ENCODE data around the gene SRSF5. TPM values are rescaled to one million over a fixed set of nuclear protein-coding genes. Genes with fewer than 3 reads are reported as not detected.

The SRSF5 gene
- total RNA-seq, 2 experiments from 2014 or later = 1,437 to 1,479 TPM

GRCh38 chr14:69771136-69771535, 4.2 kb downstream of the SRSF5 start:
- peak overlapping the region; percentile 100 for H3K4me3 Mint-ChIP-seq
- H3K27me3 Mint-ChIP-seq = no peaks in the 10 kb centered on the region
- H3K36me3 Mint-ChIP-seq (ENCODE audit: low read depth) = peaks cover 98% of the 10 kb centered on the region
- peaks cover 95% of the 10 kb centered on the region for H3K4me1 Mint-ChIP-seq (ENCODE audit: low read depth)
- no peak for TF ChIP-seq CTCF (IDR thresholded peaks at IDR 0.05)
- no peak overlapping the region for H3K27ac ChIP-seq (ENCODE audit: low read depth in 1 of 2, low read length in 2 of 2)
- H3K4me1 ChIP-seq (ENCODE audit: insufficient read depth, low read length) = peaks cover 54% of the 10 kb centered on the region
- peak overlapping the region; percentile 64 for H3K27ac Mint-ChIP-seq
- POLR2A ChIA-PET = interaction anchor here (0.6 kb wide), 1 partner anchor 620 kb away, joined by 4 read pairs; no protein-coding TSS in a partner anchor
- peaks cover 80% of the 10 kb centered on the region for H3K36me3 ChIP-seq (ENCODE audit: insufficient read depth, low read length)
- no peaks in the 10 kb centered on the region for H3K27me3 ChIP-seq (ENCODE audit: control insufficient read depth in 1 of 2, insufficient read depth in 2 of 2, low read length in 2 of 2)
- H3K9me3 Mint-ChIP-seq = no peaks in the 10 kb centered on the region
- no peaks in the 10 kb centered on the region for H3K9me3 ChIP-seq (ENCODE audit: control insufficient read depth in 1 of 2, insufficient read depth in 1 of 2, low read length in 2 of 2)
- ATAC-seq (ENCODE audit: poor library complexity) = no peak
- DNase-seq = no peak
- CTCF ChIA-PET = no interaction called here
- H3K4me3 ChIP-seq (ENCODE audit: low read length) = no peak overlapping the region
- intact Hi-C loops (cut with DNase I, micrococcal nuclease) = no loop called here

- Mint-ChIP-seq H3K36me3 (ENCODE audit: low read depth) (peaks cover 99% of the 10 kb centered on the region), H3K4me1 (ENCODE audit: low read depth) (peaks cover 95% of the 10 kb centered on the region), H3K9me3 (no peaks in the 10 kb centered on the region), H3K27ac (peak overlapping the region; percentile 46), H3K4me3 (peak overlapping the region; percentile 17), H3K27me3 (no peaks in the 10 kb centered on the region)
- CTCF ChIA-PET = no interaction called here
- Histone ChIP-seq H3K36me3 (ENCODE audit: insufficient read depth, low read length) (peaks cover 92% of the 10 kb centered on the region), H3K27me3 (ENCODE audit: control insufficient read depth in 1 of 2, insufficient read depth in 2 of 2, low read length in 2 of 2) (no peaks in the 10 kb centered on the region), H3K27ac (ENCODE audit: low read depth in 1 of 2, low read length in 2 of 2) (no peak overlapping the region), H3K4me1 (ENCODE audit: insufficient read depth, low read length) (peaks cover 47% of the 10 kb centered on the region), H3K9me3 (ENCODE audit: control insufficient read depth in 1 of 2, insufficient read depth in 1 of 2, low read length in 2 of 2) (no peaks in the 10 kb centered on the region), H3K4me3 (ENCODE audit: low read length) (no peak overlapping the region)
- POLR2A ChIA-PET = interaction anchor here (1.5 to 1.6 kb wide), 2 partner anchors 10 to 136 kb away, joined by 4 to 6 read pairs; no protein-coding TSS in a partner anchor
- DNase-seq (peak in 1 of 14 experiments; percentile 40), ATAC-seq (ENCODE audit: poor library complexity) (peak; percentile 5)
- intact Hi-C loops (cut with DNase I, micrococcal nuclease) = no loop called here
- TF ChIP-seq CTCF (IDR thresholded peaks at IDR 0.05) = no peak
These were observed 5.4 kb downstream of the SRSF5 start for GRCh38 chr14:69772082-69773017.

- Histone ChIP-seq H3K27me3 (ENCODE audit: control insufficient read depth in 1 of 2, insufficient read depth in 2 of 2, low read length in 2 of 2) (no peaks in the 10 kb centered on the region), H3K4me1 (ENCODE audit: insufficient read depth, low read length) (peaks cover 37% of the 10 kb centered on the region), H3K9me3 (ENCODE audit: control insufficient read depth in 1 of 2, insufficient read depth in 1 of 2, low read length in 2 of 2) (no peaks in the 10 kb centered on the region), H3K36me3 (ENCODE audit: insufficient read depth, low read length) (peaks cover 95% of the 10 kb centered on the region), H3K4me3 (ENCODE audit: low read length) (no peak overlapping the region), H3K27ac (ENCODE audit: low read depth in 1 of 2, low read length in 2 of 2) (no peak overlapping the region)
- H3K36me3 Mint-ChIP-seq (ENCODE audit: low read depth) = peaks cover 99% of the 10 kb centered on the region
- no peaks in the 10 kb centered on the region for H3K9me3 Mint-ChIP-seq
- ChIA-PET CTCF (no interaction called here), POLR2A (interaction anchor here (0.5 to 1.5 kb wide), 4 partner anchors 9 to 805 kb away, joined by 3 to 4 read pairs (median 4); no protein-coding TSS in a partner anchor)
- intact Hi-C loops (cut with DNase I, micrococcal nuclease) = no loop called here
- H3K27ac Mint-ChIP-seq = peak overlapping the region; percentile 46
- peak; percentile 35 for ATAC-seq (ENCODE audit: poor library complexity)
- DNase-seq = no peak
- peak overlapping the region; percentile 39 for H3K4me3 Mint-ChIP-seq
- H3K27me3 Mint-ChIP-seq = no peaks in the 10 kb centered on the region
- TF ChIP-seq CTCF (IDR thresholded peaks at IDR 0.05) = no peak
- H3K4me1 Mint-ChIP-seq (ENCODE audit: low read depth) = peaks cover 94% of the 10 kb centered on the region
These were observed 6.8 kb downstream of the SRSF5 start for GRCh38 chr14:69773571-69774276.
